ENCODE data around the gene SYNDIG1.

The SYNDIG1 gene

GRCh38 chr20:24640686-24641085, 171.3 kb downstream of the SYNDIG1 start:
- FAIRE-seq, result no peak

GRCh38 chr20:24643731-24644626, 174.6 kb downstream of the SYNDIG1 start:
- no peak for FAIRE-seq

DNA sequence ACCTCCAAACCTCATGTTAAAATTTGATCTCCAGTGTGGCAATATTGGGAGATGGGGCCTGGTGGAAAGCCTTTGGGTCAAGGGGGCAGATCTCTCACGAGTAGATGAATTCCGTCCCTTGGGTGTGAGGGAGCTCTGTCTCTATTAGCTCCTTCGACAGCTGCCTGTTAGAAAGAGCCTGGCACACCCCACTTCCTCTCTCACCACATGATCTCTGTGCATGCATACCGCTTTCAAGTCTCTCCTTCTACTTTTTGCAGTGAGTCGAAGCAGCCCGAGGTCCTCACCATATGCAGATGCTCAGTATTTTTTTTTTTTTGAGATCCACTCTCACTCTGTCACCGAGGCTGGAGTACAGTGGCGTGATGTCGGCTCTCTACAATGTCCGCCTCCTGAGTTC, 176.9 kb downstream of the SYNDIG1 start:
- no peak for FAIRE-seq

GRCh38 chr20:24647713-24648112, 178.3 kb downstream of the SYNDIG1 start:
- FAIRE-seq, result no peak

- FAIRE-seq, result no peak
These were observed 179.1 kb downstream of the SYNDIG1 start for GRCh38 chr20:24648481-24648880.

GRCh38 chr20:24648919-24649318, 179.5 kb downstream of the SYNDIG1 start:
- no peak for FAIRE-seq

DNA sequence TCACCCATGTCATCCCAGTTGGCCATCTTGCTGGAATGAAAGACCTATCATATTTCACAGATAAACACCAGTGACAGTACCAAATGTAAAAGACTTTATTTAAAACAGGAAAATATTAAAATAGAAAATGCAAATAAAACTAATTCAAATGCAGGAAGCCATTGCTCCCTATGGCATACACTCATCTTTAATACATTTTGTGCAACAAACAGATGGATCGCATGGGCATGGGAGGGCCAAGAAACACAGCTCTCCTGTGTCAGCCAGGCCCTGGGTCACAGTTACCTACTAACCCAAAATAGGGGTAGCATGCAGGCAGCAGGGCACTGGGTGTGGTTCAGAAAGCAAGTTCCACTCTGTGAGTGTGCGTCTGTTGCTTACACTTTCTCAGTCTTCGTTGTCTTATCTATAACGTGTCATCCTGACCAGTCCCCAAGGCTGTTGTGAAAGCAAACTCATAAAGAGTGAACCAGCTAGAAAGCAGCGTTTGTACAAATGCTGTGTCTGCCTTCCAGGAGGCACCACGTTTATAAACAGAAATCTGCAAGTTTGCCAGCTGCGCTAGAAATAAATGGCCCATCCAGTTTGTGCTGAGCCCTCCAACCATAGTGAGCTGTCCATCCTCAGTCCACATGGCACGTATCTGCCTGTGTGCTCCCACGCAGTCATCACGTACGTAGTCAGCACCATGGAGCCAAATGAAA, 180.5 kb downstream of the SYNDIG1 start:
- no peak for FAIRE-seq

GRCh38 chr20:24651171-24651975, 181.9 kb downstream of the SYNDIG1 start:
- no peak for FAIRE-seq

- no peak for FAIRE-seq
These were observed 182.5 kb downstream of the SYNDIG1 start for GRCh38 chr20:24651976-24652345.

GRCh38 chr20:24653306-24653705, 183.9 kb downstream of the SYNDIG1 start:
- FAIRE-seq, result no peak

- FAIRE-seq, result no peak
These were observed 185.0 kb downstream of the SYNDIG1 start for GRCh38 chr20:24654425-24654824.

GRCh38 chr20:24656391-24656790, 187.0 kb downstream of the SYNDIG1 start:
- FAIRE-seq, result no peak

DNA sequence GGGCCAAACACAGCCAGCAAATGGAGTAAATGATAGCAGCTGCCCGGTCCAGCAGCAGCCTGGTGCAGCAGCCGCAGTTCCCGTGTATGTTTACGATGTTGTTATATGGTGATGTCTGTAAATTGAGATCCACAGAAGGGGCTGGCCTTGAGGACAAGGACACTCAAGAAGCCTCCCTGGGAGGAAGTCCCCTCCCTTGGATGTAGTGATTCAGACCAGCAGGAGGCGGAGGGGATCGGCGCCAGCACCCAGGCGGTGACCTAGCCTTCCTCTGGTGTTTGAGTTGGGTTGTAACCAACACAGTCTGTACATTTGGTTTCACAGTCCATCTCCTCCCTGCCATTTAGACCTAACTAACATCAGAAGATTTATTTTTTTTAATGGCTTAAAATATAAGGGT, 187.8 kb downstream of the SYNDIG1 start:
- no peak for FAIRE-seq

DNA sequence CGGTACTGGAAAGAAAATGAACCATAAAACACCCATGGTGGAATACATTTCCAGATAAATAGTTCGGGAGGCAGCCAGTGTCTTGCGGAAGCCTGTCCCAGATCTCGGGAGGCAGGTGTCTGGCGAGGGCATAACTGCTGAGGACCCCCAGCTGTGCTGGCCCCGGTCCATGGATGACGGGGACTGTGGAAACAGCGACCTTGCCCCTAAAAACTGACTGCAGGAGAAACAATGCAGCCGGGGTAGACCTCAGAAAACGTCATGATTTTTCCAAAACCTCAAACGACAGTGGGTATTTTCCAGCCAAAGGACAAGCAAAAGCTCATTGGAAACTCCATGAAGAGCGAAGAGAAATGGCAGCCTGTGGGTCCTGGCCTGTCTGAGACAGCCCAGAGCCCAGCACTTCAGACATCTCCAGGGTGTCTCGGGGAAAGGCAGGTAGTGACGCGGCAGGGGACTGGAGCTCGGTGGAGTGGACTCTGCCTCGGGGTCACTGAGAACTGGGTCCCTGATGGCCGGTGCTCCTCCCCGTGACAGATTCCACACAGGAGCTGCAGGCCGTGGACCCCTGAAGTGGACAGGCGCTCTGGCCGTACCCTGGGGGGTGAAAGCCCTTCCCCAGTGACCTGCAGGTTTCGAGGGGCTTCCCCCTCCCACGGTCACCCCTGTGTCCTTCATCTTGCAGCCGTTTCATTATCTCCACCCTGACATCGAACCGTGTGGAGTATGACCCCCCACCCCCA, 188.6 kb downstream of the SYNDIG1 start:
- FAIRE-seq, result no peak

- FAIRE-seq, result no peak
These were observed 189.7 kb downstream of the SYNDIG1 start for GRCh38 chr20:24658920-24659660.

- no peak for FAIRE-seq
These were observed 190.4 kb downstream of the SYNDIG1 start for GRCh38 chr20:24659835-24660234.

DNA sequence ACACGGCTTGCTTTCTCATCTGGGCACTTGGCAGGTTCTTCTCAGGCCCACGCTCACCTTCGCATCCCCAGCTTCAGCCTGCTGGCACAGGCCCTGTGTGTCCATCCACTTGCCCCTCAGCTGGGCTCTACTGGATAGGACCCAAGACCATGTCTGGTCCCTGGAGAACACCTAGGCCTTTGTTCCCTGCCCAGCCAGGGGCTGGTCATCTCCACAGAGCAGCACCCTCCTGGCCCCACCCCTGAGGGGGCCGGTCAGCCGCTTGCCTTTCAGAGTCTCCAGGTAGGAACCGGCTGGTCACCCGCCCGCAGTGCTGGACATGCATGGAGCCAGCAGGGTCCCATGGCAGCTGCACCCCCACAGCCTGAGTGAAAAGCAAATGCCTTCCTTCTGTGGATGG, 191.2 kb downstream of the SYNDIG1 start:
- FAIRE-seq, result no peak

DNA sequence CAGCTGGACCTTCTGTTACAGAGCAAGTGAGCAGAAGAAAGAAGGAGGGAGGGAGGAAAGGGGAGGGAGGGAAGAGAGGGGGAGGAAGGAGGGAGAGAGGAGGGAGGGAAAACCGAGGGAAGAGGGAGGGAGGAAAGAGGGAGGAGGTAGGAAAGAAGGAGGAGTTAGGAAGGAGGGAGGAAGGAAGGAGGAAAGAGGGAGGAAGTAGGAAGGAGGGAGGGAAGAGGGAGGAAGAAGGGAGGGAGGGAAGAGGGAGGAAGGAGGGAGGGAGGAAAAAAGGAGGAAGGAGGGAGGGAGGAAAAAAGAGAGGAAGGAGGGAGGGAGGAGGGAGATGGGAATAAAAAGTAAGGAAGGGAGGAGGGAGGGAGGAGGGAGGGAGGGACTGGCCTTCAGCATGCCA, 191.8 kb downstream of the SYNDIG1 start:
- FAIRE-seq, result no peak

DNA sequence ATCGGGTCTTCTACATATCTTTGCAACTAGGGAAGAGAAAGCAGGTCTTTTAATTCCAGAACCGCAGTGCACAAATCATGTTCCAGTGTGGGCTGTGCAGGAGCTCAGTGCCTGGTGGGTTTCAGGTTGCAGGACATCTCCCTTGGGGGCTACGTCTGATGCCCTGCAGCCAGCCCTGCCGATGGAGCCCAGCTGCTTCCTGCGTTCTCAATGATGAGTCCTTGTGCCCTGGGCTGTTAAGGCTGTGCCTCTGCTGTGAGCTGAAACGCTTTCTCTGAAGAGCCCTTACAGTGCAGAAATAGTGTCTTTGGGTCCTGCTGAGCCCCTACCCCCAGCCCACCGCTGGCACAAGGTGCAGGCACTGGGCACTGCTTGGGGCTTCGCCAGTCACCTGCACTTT, 192.9 kb downstream of the SYNDIG1 start:
- no peak for FAIRE-seq

GRCh38 chr20:24662752-24663365, 193.4 kb downstream of the SYNDIG1 start:
- FAIRE-seq, result no peak

- FAIRE-seq, result no peak
These were observed 194.1 kb downstream of the SYNDIG1 start for GRCh38 chr20:24663496-24663895.
